HL-60 (cell line): Measurements from ENCODE around the gene GET4.

Experiments
- DNase-seq, 2 experiments: peaks; one replicate each; pipeline ENCODE4 v3.0.0-alpha.2; 2010 to 2020; ENCODE audit warnings: low read depth in 1 of 2, low spot score in 1 of 2
- H3K27ac ChIP-seq: fragments of 250-450 bp; sonication (Bioruptor Pico); replicated peaks from 2 replicates; pipeline ENCODE4 v1.5.1; 2020; ENCODE audit warnings: mild to moderate bottlenecking, moderate library complexity
- H3K27me3 ChIP-seq: fragments of 250-450 bp; sonication (Bioruptor Pico); 2 replicates; pipeline ENCODE4 v1.5.1; 2021; ENCODE audit warnings: mild to moderate bottlenecking, moderate library complexity; ENCODE audit not compliant: insufficient read depth, poor library complexity, severe bottlenecking
- H3K4me3 ChIP-seq: replicated peaks from 2 replicates; pipeline ENCODE4 v1.5.1; 2011; ENCODE audit warnings: mild to moderate bottlenecking, control low read depth, low read length; ENCODE audit not compliant: insufficient read depth
- CTCF ChIP-seq: IDR thresholded peaks from one replicate; pipeline ENCODE4 v1.5.1; 2011; ENCODE audit warnings: low read length, control low read depth, inconsistent platforms; ENCODE audit not compliant: insufficient read depth
- GABPA ChIP-seq: IDR thresholded peaks from 2 replicates; pipeline ENCODE4 v1.6.1; 2012; ENCODE audit warnings: low read depth
- POLR2AphosphoS5 ChIP-seq: IDR thresholded peaks from 2 replicates; pipeline ENCODE4 v1.6.1; 2012; ENCODE audit warnings: low read depth
- REST ChIP-seq: IDR thresholded peaks from 2 replicates; pipeline ENCODE4 v1.6.1; 2012; ENCODE audit warnings: low read depth; ENCODE audit not compliant: insufficient replicate concordance
- SPI1 ChIP-seq: IDR thresholded peaks from 2 replicates; pipeline ENCODE4 v1.6.1; 2012; ENCODE audit warnings: low read depth, mild to moderate bottlenecking, borderline replicate concordance

The GET4 gene

DNA sequence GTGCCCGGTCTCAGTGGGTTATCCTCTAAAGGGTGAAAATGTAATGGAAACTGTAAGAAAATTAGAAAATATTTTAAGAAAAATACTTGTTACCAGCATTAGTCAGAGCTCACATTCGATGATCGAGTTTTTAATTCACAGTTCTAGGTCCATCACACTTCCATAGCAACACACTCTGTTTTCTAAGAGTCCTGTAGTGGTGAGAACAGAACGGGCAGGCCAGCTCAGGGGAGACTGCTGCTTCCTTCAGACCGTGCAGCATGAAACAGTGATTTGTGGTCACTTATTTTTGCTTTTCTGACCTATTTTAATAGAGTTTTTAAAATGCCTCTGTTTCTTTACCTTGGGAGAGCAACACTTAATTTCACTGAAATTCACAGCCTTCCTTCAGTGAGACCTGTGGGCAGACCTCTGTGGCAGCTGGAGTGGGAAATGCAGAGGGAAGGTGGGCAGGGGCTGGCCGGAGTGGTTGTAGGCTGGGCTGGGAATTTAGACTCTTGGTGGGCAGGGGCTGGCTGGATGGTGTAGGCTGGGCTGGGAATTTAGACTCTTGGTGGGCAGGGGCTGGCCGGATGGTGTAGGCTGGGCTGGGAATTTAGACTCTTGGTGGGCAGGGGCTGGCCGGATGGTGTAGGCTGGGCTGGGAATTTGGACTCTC lies 42.6 kb upstream of the GET4 start:
- DNase-seq: no peak
- Histone ChIP-seq H3K27me3 (no peaks in the 10 kb centered on the region), H3K4me3 (no peak overlapping the region), H3K27ac (no peak overlapping the region)
- TF ChIP-seq REST (no peak), CTCF (no peak), POLR2AphosphoS5 (no peak), GABPA (no peak), SPI1 (no peak)

GRCh38 chr7:834277-834676 lies 42.1 kb upstream of the GET4 start:
- Histone ChIP-seq H3K4me3 (no peak overlapping the region), H3K27ac (no peak overlapping the region), H3K27me3 (no peaks in the 10 kb centered on the region)
- TF ChIP-seq SPI1 (no peak), REST (no peak), GABPA (no peak), CTCF (no peak), POLR2AphosphoS5 (no peak)
- no peak for DNase-seq

DNA sequence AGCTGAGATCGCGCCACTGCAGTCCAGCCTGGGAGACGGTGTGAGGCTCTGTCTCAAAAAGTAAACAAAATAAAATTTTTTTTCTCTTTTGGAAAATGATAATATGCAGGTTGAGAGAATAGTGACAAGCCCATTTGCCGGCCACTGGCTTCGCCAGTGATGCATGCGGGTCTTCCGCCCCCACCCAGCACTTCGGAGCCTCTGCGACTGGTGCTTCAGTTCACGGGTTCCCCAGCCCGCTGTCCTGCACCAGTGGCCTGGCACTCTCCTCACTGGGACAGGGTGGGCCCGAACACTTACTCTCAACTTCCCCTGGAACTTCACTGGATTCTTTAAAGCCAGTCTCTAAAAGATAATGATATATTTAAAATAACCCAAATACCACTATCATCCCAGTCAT lies 41.3 kb upstream of the GET4 start:
- no peak for DNase-seq
- TF ChIP-seq GABPA: no peak
- TF ChIP-seq REST: no peak
- TF ChIP-seq POLR2AphosphoS5: no peak
- no peak for TF ChIP-seq SPI1
- TF ChIP-seq CTCF: no peak
- no peak overlapping the region for H3K4me3 ChIP-seq
- no peaks in the 10 kb centered on the region for H3K27me3 ChIP-seq
- no peak overlapping the region for H3K27ac ChIP-seq
